BJ (cell line): ENCODE results near the gene LLPH. TPM values are rescaled to one million over a fixed set of nuclear protein-coding genes. Genes with fewer than 3 reads are reported as not detected.
"Not testable (repeated sequence)": the region's sequence is repeated elsewhere in the genome, so short reads cannot be mapped to it uniquely, and the experiment has no call there.

ENCODE experiments used
- CTCF ChIA-PET: fragments of 350-600 bp; formaldehyde crosslinking; extraction: SDS; loops from one replicate; lab custom pipeline; 2021; ENCODE audit warnings: antibody characterized with exemption, inconsistent platforms; lab: Yijun Ruan, JAX
- POLR2A ChIA-PET: fragments of 300-600 bp; sonication (Branson Sonifier 250); formaldehyde crosslinking; extraction: SDS; loops from one replicate; lab custom pipeline; 2021; ENCODE audit warnings: antibody characterized with exemption; lab: Charles Lee
- DNase-seq: peaks from one replicate; pipeline ENCODE4 v3.0.0-alpha.2; 2011; ENCODE audit warnings: low read depth
- H3K27me3 ChIP-seq: 2 replicates; pipeline ENCODE4 v1.6.0; 2011; ENCODE audit warnings: low read length; ENCODE audit not compliant: control insufficient read depth, insufficient read depth
- H3K36me3 ChIP-seq: 2 replicates; pipeline ENCODE4 v1.5.1; 2011; ENCODE audit warnings: low read length; ENCODE audit not compliant: control insufficient read depth, insufficient read depth
- H3K4me3 ChIP-seq: 2 replicates; pipeline ENCODE4 v1.5.1; 2011; ENCODE audit warnings: low read depth, mild to moderate bottlenecking, control low read depth, low read length
- polyA minus RNA-seq: library from RNA; depleted of rRNA, polyadenylated mRNA; stranded (reverse); fragments of >200 nt; gene quantifications from 2 replicates; pipeline ENCODE4 v1.2.3, GENCODE V29; 2011; rRNA and poly(A)+ RNA removed
- polyA plus RNA-seq: library from polyadenylated mRNA; depleted of rRNA; stranded (reverse); fragments of >200 nt; gene quantifications from 2 replicates; pipeline ENCODE4 v1.2.3, GENCODE V29; 2011; rRNA removed
- TF ChIP-seq, protein P1 (sequence below): IDR thresholded peaks from 2 replicates; pipeline ENCODE4 v1.5.1; 2011; ENCODE audit warnings: low read depth, mild to moderate bottlenecking, control low read depth, inconsistent platforms, low read length, moderate library complexity; ENCODE audit not compliant: insufficient read depth

Gene LLPH
- polyA plus RNA-seq (4.0 and 12.6 TPM in 2 replicates), polyA minus RNA-seq (1.5 and 2.3 TPM in 2 replicates)

DNA sequence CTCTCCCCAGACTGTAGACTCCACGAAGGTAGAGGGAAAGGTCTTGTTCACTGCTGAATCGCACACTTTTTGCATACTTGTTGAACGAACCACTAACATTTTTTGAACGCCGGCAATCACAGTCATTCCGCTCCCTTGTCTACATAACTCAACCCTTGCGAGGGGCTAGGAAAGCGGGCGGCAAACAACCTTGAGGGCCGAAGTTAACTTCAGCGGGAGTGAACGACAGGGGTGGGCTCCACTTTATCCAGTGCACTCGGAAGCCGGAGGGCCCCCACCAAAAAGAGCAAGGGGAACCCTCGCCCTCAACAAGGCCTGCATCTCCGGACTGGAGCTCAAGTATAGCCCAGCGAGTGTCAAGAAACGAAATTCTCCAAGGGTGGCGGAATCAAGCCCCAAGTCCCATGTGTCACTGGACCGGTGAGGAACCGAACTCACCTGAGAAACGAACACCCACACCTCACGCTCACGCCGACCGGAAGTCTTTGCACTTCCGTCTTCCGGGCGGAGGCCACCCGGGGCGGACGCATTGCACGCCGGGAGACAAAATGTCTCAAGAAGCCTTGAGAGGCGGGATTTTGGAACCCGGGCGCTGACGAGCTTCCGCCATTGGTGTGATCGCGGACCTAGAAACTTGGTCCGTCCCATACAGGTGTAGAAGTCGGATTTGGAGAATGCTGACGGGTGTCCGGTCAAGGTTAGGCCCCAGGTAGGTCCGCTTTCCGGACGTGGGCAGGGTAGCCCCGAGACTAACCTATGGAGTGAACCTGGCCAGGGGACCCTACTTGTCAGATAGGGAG is at the start of gene LLPH:
Gene LLPH (minus strand): TSS at position 484 of the 800 bp plus-strand sequence. CDS start 1,644 bp downstream, outside the sequence.
- Histone ChIP-seq H3K4me3 (peak within 1 kb of the TSS; percentile 82), H3K27me3 (no peaks in the 10 kb centered on the region), H3K36me3 (no peaks in the 10 kb centered on the region; the same call in 1 of the 2 replicates)
- DNase-seq = peak; percentile 41
- ChIA-PET POLR2A (interaction anchor here (0.5 to 0.7 kb wide), 4 partner anchors 269 to 1423 kb away, joined by 3 to 4 read pairs (median 4); no protein-coding TSS in a partner anchor), CTCF (interaction anchor here (1.1 to 2.0 kb wide), 2 partner anchors 10 to 139 kb away, joined by 3 to 7 read pairs; no protein-coding TSS in a partner anchor)
- TF ChIP-seq, protein P1, sequence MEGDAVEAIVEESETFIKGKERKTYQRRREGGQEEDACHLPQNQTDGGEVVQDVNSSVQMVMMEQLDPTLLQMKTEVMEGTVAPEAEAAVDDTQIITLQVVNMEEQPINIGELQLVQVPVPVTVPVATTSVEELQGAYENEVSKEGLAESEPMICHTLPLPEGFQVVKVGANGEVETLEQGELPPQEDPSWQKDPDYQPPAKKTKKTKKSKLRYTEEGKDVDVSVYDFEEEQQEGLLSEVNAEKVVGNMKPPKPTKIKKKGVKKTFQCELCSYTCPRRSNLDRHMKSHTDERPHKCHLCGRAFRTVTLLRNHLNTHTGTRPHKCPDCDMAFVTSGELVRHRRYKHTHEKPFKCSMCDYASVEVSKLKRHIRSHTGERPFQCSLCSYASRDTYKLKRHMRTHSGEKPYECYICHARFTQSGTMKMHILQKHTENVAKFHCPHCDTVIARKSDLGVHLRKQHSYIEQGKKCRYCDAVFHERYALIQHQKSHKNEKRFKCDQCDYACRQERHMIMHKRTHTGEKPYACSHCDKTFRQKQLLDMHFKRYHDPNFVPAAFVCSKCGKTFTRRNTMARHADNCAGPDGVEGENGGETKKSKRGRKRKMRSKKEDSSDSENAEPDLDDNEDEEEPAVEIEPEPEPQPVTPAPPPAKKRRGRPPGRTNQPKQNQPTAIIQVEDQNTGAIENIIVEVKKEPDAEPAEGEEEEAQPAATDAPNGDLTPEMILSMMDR = no peak

DNA sequence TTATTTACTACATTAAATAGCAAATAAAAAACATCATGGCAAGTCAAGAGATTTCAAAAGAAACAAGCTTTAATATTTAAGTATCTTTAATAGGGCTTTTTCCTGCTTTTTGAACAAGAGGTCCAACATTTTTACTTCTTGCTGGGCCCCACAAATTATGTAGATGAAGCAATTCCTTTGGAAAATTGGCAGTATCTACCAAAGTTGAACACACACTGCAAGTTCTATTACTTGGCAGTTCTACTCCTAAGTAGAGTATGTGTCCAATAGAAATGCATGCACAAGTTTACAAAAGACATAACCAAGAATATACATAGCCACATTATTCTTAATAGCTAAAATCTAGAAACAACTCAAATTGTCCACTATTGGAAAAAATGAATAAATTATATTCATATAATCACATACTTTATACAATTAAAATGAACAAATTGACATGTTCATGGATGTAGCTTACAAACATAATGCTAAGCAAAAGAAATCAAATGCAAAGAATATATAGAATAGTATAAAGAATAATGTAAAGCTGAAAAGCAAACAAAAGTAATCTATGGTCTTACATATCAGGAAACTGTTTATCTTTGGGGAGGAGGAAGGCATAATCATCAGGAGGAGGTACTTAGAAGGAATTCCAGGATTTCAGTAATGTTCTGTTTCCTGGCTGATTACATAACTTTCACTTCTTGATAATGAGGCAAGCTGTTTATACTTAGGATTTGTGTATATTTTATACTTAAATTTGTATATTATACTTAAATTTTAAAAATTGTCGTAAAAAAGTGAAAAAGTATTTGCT is 45.8 kb upstream of the LLPH start:
- H3K27me3 ChIP-seq = peaks cover 4% of the 10 kb centered on the region
- POLR2A ChIA-PET = no interaction called here
- DNase-seq = no peak
- H3K36me3 ChIP-seq = no peaks in the 10 kb centered on the region
- no peak overlapping the region for H3K4me3 ChIP-seq
- CTCF ChIA-PET = interaction anchor here (0.6 to 1.7 kb wide), 2 partner anchors 13 to 945 kb away, joined by 5 read pairs; partner anchors contain the start of gene IRAK3
- TF ChIP-seq, protein P1 = no peak

DNA sequence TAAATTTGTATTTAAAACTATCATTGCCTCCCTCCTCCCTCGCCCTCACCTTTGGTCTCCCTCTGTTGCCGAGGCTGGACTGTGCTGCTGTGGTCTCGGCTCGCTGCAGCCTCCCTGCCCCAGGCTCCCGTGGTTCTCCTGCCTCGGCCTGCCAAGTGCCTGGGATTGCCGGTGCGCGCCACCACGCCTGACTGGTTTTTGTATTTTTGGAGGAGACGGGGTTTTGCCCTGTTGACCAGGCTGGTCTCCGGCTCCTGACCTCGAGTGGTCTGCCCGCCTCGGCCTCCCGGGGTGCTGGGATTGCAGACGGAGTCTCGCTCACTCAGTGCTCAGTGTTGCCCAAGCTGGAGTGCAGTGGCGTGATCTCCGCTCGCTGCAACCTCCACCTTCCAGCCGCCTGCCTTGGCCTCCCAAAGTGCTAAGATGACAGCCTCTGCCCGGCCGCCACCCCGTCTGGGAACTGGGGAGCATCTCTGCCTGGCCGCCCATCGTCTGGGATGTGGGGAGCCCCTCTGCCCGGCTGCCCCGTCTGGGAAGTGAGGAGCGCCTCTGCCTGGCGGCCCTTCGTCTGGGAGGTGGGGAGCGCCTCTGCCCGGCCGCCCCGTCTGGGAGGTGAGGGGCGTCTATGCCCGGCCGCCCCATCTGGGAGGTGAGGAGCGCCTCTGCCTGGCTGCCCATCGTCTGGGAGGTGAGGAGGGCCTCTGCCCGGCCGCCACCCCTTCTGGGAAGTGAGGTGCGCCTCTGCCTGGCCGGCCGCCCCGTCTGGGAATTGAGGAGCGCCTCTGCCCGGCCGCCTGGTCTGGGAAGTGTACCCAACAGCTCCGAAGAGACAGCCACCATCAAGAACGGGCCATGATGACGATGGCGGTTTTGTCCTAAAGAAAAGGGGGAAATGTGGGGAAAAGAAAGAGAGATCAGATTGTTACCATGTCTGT is 44.1 kb upstream of the LLPH start:
- H3K36me3 ChIP-seq, DNase-seq, H3K4me3 ChIP-seq, POLR2A ChIA-PET, CTCF ChIA-PET, H3K27me3 ChIP-seq: not testable (repeated sequence)

DNA sequence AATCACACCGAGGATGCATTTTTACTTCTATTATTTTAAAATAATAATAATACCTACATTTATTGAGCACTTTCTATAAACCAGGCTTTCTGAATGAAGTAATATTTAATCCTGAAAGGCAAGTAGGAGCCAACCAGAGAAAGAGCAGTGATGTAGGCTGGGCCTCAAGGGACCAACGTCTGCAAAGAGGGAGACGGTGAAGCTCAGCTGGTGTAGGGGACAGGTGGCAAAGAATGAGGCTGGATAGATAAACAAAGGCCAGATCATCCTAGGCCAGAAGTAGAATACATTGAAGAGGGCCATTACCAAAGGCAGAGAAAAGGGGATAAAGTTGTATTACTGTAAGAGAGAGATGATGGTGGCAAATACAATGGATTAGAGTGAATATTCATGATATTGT is 40.1 kb upstream of the LLPH start:
- DNase-seq = no peak
- POLR2A ChIA-PET = no interaction called here
- Histone ChIP-seq H3K36me3 (no peaks in the 10 kb centered on the region), H3K27me3 (no peaks in the 10 kb centered on the region), H3K4me3 (no peak overlapping the region)
- CTCF ChIA-PET = no interaction called here
- TF ChIP-seq, protein P1 = no peak
